SK-N-MC (cell line): Measurements from ENCODE around the gene EIF3J.

ENCODE experiments used
- EZH2 ChIP-seq: fragments of 200-600 bp; sonication (generic); IDR thresholded peaks from one replicate; pipeline ENCODE4 v1.6.1; 2017; ENCODE audit warnings: antibody characterized with exemption
- FOXP2 ChIP-seq: optimal IDR thresholded peaks from 2 replicates; pipeline ENCODE3; 2011; ENCODE audit warnings: mild to moderate bottlenecking, moderate library complexity; ENCODE audit not compliant: insufficient read depth; ENCODE audit errors: extremely low read length, control extremely low read depth
- POLR2AphosphoS5 ChIP-seq: IDR thresholded peaks from 2 replicates; pipeline ENCODE4 v1.6.1; 2012; ENCODE audit warnings: mild to moderate bottlenecking, low read depth, low read length, borderline replicate concordance

DNA sequence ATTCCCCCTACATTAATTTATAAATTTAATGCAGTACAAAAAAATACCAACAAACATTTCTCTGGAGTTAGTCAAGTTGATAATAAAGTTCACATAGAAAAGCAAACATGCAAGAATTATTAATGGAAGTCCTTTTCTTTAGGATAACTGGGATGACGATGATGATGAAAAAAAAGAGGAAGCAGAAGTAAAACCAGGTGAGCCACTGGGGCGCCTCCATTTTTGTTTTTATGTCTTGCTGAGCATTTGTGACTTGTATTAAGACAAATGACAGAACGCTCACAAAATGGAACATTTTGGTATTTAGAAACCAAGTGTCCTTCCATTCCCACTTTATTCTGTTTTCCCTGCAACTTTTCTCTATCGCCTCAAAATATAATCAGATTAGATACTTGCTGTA lies 13.8 kb downstream of the EIF3J start:
- TF ChIP-seq POLR2AphosphoS5 (no peak), EZH2 (no peak), FOXP2 (no peak)
